ENCODE data around the gene CDH2.

- TF ChIP-seq POLR2A (IDR thresholded peaks at IDR 0.05) = no peak
- no peak for TF ChIP-seq CTCF (IDR thresholded peaks at IDR 0.05)
- TF ChIP-seq POLR2AphosphoS5 (IDR thresholded peaks at IDR 0.05) = no peak
These were observed 61.8 kb downstream of the CDH2 start for GRCh38 chr18:28115149-28115550.

All from gastroesophageal sphincter (tissue), 3 donors.